ENCODE results near the gene ADAMTS4.
A peak's percentile ranks its signal among the peaks of the same experiment; 100 is the strongest.

The ADAMTS4 gene

DNA sequence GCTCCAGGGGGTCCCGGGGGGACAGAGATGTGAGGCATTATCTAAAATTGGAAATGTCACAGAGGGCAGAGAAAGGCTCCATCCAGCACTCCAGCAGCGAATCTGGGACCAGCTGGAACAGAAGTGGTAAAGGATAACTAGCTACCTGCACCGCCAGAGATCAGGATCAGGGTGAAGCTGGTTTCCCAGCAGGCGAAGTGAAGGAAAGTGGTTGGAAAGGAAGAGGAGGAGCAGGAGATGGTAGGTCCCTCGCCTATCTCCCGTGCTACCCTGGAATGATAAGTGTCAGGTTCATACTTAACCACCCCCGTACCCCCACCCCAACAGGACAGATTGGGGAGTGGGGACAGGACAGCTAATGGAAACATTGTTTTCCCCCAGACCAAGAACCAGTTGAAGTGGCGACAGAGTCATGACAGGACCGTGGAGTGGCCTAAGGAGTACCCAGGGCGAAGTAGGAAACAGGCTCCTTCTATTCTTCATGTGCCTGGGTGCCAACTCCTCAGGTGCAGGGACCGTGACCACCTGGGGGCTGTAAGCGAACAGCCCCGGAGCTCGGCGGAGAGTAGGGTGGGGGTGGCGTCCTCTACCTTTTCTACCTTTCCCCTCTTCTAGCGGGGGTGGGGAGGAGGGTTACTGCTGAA lies 22.3 kb downstream of the ADAMTS4 start:
- Histone ChIP-seq H4K20me1 (ENCODE audit: insufficient read depth) (no peaks in the 10 kb centered on the region), H3K36me3 (ENCODE audit: insufficient read depth) (peaks cover 23% of the 10 kb centered on the region; the same call in 1 of the 2 replicates), H3K27ac (peak overlapping the region; percentile 73), H3K4me2 (peak overlapping the region; percentile 95), H2AFZ (ENCODE audit: low read depth) (peak overlapping the region; percentile 63; the same call in 1 of the 2 replicates), H3K27me3 (ENCODE audit: insufficient read depth, low read depth) (no peaks in the 10 kb centered on the region), H3K9ac (peak overlapping the region; percentile 74), H3K4me1 (ENCODE audit: low read depth, poor library complexity, severe bottlenecking) (peaks cover 68% of the 10 kb centered on the region), H3K4me3 (IDR thresholded peaks at IDR 0.05; ENCODE audit: insufficient read depth, low read depth, low read length) (peak overlapping the region; percentile 100), H3K79me2 (ENCODE audit: insufficient read depth, low read depth) (peaks cover 40% of the 10 kb centered on the region)
- TF ChIP-seq, protein P1, sequence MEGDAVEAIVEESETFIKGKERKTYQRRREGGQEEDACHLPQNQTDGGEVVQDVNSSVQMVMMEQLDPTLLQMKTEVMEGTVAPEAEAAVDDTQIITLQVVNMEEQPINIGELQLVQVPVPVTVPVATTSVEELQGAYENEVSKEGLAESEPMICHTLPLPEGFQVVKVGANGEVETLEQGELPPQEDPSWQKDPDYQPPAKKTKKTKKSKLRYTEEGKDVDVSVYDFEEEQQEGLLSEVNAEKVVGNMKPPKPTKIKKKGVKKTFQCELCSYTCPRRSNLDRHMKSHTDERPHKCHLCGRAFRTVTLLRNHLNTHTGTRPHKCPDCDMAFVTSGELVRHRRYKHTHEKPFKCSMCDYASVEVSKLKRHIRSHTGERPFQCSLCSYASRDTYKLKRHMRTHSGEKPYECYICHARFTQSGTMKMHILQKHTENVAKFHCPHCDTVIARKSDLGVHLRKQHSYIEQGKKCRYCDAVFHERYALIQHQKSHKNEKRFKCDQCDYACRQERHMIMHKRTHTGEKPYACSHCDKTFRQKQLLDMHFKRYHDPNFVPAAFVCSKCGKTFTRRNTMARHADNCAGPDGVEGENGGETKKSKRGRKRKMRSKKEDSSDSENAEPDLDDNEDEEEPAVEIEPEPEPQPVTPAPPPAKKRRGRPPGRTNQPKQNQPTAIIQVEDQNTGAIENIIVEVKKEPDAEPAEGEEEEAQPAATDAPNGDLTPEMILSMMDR (conservative IDR thresholded peaks at IDR 0.05; ENCODE audit: low read depth, low read length): no peak

DNA sequence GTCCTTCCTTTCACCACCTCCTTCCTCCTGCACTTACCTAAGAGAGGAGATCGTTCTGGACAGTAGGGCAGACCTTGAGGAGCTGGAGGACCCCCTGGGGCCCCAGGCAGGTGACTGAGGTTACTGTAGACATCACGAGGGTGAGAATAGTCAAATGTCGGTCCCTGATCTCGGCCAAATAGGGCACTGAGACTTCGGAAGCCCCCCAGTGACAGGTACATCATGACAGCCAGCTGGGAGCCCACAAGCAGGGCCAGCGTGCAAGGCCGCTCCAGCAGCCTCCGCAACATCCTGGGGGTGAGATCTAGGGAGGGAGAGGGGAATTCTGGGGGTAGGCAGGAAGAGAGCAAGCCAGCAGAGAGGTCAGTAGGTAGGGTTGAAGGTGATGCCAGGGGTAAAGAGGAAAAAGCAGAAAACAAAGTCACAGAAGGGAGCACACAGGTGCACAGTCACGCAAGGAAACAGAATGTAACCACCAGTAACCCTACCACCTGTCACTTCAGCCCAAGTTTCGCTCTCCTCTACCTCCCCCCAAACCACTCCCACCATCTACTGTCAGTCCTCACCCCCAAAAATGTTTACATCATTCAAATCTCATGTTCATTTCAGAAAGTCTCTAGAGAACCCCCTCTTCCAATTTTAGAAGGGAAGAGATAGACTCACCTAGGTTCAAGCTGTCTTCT lies 22.9 kb downstream of the ADAMTS4 start:
- TF ChIP-seq, protein P1 (conservative IDR thresholded peaks at IDR 0.05; ENCODE audit: low read depth, low read length): no peak
- Histone ChIP-seq H4K20me1 (ENCODE audit: insufficient read depth) (no peaks in the 10 kb centered on the region), H3K4me2 (peak overlapping the region; percentile 95), H3K4me3 (IDR thresholded peaks at IDR 0.05; ENCODE audit: insufficient read depth, low read depth, low read length) (peak overlapping the region; percentile 100), H2AFZ (ENCODE audit: low read depth) (no peak overlapping the region), H3K27me3 (ENCODE audit: insufficient read depth, low read depth) (no peaks in the 10 kb centered on the region), H3K79me2 (ENCODE audit: insufficient read depth, low read depth) (peaks cover 40% of the 10 kb centered on the region), H3K27ac (peak overlapping the region; percentile 73), H3K4me1 (ENCODE audit: low read depth, poor library complexity, severe bottlenecking) (peaks cover 65% of the 10 kb centered on the region), H3K36me3 (ENCODE audit: insufficient read depth) (peaks cover 29% of the 10 kb centered on the region; the same call in 1 of the 2 replicates), H3K9ac (peak overlapping the region; percentile 74; the same call in 1 of the 2 replicates)

DNA sequence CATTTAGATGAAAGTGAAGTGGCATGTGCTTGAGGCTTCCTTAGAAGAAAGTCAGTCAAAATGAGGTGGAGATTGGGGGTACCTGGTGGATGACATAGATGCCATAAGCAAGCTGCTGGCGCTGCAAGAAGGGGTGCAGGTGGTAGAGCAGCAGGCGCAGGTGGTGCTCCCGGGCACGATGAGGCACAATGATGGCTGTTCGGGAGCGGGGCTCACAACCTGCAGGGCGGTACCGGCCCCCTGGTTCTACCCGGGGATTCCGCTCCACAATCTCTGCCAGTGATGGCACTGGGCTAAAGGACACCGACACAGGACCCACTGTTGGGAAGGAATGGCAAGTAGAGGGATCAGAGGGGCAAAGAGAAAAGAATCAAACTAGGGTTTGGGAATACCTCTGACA lies 23.9 kb downstream of the ADAMTS4 start:
- no peak overlapping the region for H2AFZ ChIP-seq (ENCODE audit: low read depth)
- H3K4me2 ChIP-seq: peak overlapping the region; percentile 95
- H3K4me3 ChIP-seq (IDR thresholded peaks at IDR 0.05; ENCODE audit: insufficient read depth, low read depth, low read length): no peak overlapping the region
- peaks cover 31% of the 10 kb centered on the region; the same call in 1 of the 2 replicates for H3K36me3 ChIP-seq (ENCODE audit: insufficient read depth)
- H3K79me2 ChIP-seq (ENCODE audit: insufficient read depth, low read depth): peaks cover 40% of the 10 kb centered on the region
- H3K4me1 ChIP-seq (ENCODE audit: low read depth, poor library complexity, severe bottlenecking): peaks cover 58% of the 10 kb centered on the region
- H3K27me3 ChIP-seq (ENCODE audit: insufficient read depth, low read depth): no peaks in the 10 kb centered on the region
- H3K9ac ChIP-seq: no peak overlapping the region
- TF ChIP-seq, protein P1 (conservative IDR thresholded peaks at IDR 0.05; ENCODE audit: low read depth, low read length): no peak
- no peak overlapping the region for H3K27ac ChIP-seq
- no peaks in the 10 kb centered on the region for H4K20me1 ChIP-seq (ENCODE audit: insufficient read depth)

DNA sequence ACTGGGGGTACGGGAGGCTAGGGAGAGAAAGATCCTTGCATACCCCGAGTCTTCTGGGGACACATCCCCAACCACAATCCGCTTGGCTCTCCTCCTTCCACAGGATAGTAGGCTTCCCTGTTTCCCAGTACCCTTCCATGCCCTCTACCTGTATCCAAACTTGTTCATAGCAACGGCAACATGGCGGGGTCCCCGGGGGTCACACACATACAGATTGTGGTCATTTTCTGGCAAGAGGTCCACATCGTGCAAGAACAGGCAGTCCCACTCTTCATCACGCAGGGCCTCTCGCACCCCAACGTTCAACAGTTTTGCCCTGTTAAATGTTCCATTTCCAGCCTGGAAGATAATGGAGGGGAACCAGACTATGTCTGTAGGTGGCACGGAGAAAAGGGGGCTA lies 25.1 kb downstream of the ADAMTS4 start:
- Histone ChIP-seq H3K4me3 (IDR thresholded peaks at IDR 0.05; ENCODE audit: insufficient read depth, low read depth, low read length) (no peak overlapping the region), H3K79me2 (ENCODE audit: insufficient read depth, low read depth) (peaks cover 40% of the 10 kb centered on the region), H2AFZ (ENCODE audit: low read depth) (no peak overlapping the region), H3K4me2 (no peak overlapping the region; the same call in 1 of the 2 replicates), H3K27me3 (ENCODE audit: insufficient read depth, low read depth) (no peaks in the 10 kb centered on the region), H3K27ac (no peak overlapping the region), H3K4me1 (ENCODE audit: low read depth, poor library complexity, severe bottlenecking) (peaks cover 58% of the 10 kb centered on the region), H3K36me3 (ENCODE audit: insufficient read depth) (peaks cover 31% of the 10 kb centered on the region; the same call in 1 of the 2 replicates), H3K9ac (no peak overlapping the region), H4K20me1 (ENCODE audit: insufficient read depth) (no peaks in the 10 kb centered on the region)
- TF ChIP-seq, protein P1 (conservative IDR thresholded peaks at IDR 0.05; ENCODE audit: low read depth, low read length): no peak

Measured in KMS-11 (cell line).